GM18867 (cell line): Measurements from ENCODE around the gene ZNF844.
"Not testable (repeated sequence)": the region's sequence is repeated elsewhere in the genome, so short reads cannot be mapped to it uniquely, and the experiment has no call there.

Experiments
- ATAC-seq: cut with Tn5 transposase; IDR thresholded peaks from one replicate; pipeline ENCODE4 v1.9.1; 2021; ENCODE audit warnings: mild to moderate bottlenecking, moderate library complexity; ENCODE audit not compliant: unreplicated experiment

ZNF844 gene

GRCh38 chr19:12064590-12065538, at the start of gene ZNF844:
Gene ZNF844 (plus strand): TSS chr19:12064731. CDS start chr19:12064874, 143 bp downstream.
- ATAC-seq = peak; percentile 62

- no peak for ATAC-seq
Observed at GRCh38 chr19:12015015-12015752, 49.3 kb upstream of the ZNF844 start.

GRCh38 chr19:12015753-12016116, 48.8 kb upstream of the ZNF844 start:
- ATAC-seq = no peak

DNA sequence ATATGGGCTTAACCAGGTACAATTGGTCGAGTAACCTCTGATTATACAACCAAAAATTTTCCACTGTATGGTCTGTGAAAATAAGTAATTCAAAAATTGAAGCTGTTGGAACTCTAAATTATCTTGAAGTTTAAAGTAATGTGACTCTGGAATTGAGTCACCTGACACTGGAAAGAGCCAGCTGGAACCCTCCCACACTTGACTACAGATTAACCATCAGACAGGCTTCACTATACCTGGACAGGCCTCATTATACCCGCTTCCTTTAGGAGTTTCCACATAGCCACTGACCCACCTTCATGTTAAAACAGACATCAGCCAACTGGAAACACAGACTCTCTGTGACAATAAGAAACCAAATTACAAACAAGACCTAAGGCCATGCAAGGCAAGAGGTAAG, 30.3 kb upstream of the ZNF844 start:
- ATAC-seq = no peak

GRCh38 chr19:12034620-12035019, 29.9 kb upstream of the ZNF844 start:
- no peak for ATAC-seq

GRCh38 chr19:12035220-12036172, 29.0 kb upstream of the ZNF844 start, which contains the start of gene ZNF433:
Gene ZNF433 (minus strand): TSS chr19:12035679. CDS start chr19:12035539, 140 bp downstream.
- peak; percentile 49 for ATAC-seq

- no peak for ATAC-seq
Observed at GRCh38 chr19:12042893-12043292, 21.6 kb upstream of the ZNF844 start.

- no peak for ATAC-seq
Observed at GRCh38 chr19:12043752-12044422, 20.6 kb upstream of the ZNF844 start.

GRCh38 chr19:12047868-12048267, 16.7 kb upstream of the ZNF844 start:
- no peak for ATAC-seq

GRCh38 chr19:12052091-12052496, 12.4 kb upstream of the ZNF844 start:
- no peak for ATAC-seq

GRCh38 chr19:12052497-12053169, 11.9 kb upstream of the ZNF844 start, which contains the start of gene ZNF878:
Gene ZNF878 (minus strand): TSS chr19:12052961. CDS start chr19:12052801, 160 bp downstream.
- peak; percentile 55 for ATAC-seq

- no peak for ATAC-seq
Observed at GRCh38 chr19:12055784-12056183, 8.7 kb upstream of the ZNF844 start.

- no peak for ATAC-seq
Observed at GRCh38 chr19:12075538-12076139, 11.1 kb downstream of the ZNF844 start.

- not testable (repeated sequence) for ATAC-seq
Observed at GRCh38 chr19:12076331-12076730, 11.8 kb downstream of the ZNF844 start.

DNA sequence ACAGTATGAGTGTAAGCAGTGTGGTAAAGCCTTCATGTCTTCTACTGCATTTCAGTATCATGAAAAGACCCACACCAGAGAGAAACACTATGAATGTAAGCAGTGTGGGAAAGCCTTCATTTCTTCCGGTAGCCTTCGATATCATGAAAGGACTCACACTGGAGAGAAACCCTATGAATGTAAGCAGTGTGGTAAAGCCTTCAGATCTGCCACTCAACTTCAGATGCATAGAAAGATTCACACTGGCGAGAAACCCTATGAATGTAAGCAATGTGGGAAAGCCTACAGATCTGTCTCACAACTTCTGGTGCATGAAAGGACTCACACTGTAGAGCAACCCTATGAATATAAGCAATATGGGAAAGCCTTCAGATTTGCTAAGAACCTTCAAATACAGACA, 12.8 kb downstream of the ZNF844 start:
- ATAC-seq = no peak

GRCh38 chr19:12083336-12083735, 18.8 kb downstream of the ZNF844 start:
- not testable (repeated sequence) for ATAC-seq

DNA sequence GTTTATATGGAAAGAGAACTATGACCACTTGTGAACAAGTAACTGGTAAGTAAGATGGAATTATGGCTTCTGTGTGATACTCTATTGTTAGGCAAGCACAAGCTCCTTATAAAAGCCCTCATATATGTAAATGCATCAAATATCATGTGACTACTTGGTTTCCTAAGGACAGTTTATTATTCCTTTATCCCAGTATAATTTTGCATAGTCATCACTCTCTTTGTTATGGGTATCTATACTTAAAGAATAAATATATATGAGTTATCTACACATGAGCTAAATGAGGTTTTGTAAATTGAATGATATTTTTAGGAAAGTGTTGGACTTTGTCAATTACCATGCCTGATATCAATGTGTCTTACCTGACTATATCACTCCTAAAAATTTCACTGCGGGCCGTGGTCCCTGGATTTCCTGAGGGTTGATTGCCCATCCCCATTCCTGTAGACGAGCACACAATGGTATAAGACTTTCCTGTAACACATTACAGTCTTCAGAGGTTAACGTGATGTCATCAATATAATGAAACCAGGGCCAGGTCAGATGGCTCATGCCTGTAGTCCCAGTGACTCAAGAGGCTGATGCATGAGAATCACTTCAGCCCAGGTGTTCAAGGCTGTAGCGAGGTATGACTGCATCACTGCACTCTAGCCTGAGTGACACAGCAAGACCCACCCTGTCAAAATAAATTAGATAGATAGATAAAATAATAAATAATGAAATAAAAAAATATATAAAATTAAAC, 20.7 kb downstream of the ZNF844 start:
- ATAC-seq = no peak

GRCh38 chr19:12090807-12091206, 26.3 kb downstream of the ZNF844 start:
- ATAC-seq = no peak
